Brain microvascular endothelial cell (primary cell): Measurements from ENCODE around the gene CR2.
"Not testable (repeated sequence)": the region's sequence is repeated elsewhere in the genome, so short reads cannot be mapped to it uniquely, and the experiment has no call there.

Source experiments
- DNase-seq: peaks from one replicate; pipeline ENCODE4 v3.0.0-alpha.2; 2020
- H3K27ac ChIP-seq: fragments of 250-450 bp; sonication (Bioruptor Pico); 2 replicates; pipeline ENCODE4 v1.5.1; 2020; ENCODE audit warnings: mild to moderate bottlenecking, moderate library complexity
- H3K27me3 ChIP-seq: fragments of 250-450 bp; sonication (Bioruptor Pico); replicated peaks from 2 replicates; pipeline ENCODE4 v1.5.1; 2020; ENCODE audit warnings: mild to moderate bottlenecking
- H3K36me3 ChIP-seq: fragments of 250-450 bp; sonication (Bioruptor Pico); replicated peaks from 2 replicates; pipeline ENCODE4 v1.5.1; 2020; ENCODE audit warnings: mild to moderate bottlenecking
- H3K4me3 ChIP-seq: 2 replicates; pipeline ENCODE4 v1.5.1; 2011; ENCODE audit warnings: low read depth, mild to moderate bottlenecking, control low read depth, low read length, moderate library complexity
- in situ Hi-C: cut with HindIII; loops from 2 replicates; pipeline ENCODE4 v1.10.0; 2017; ENCODE audit warnings: low sequenced_read_pairs, low pct_ligation_motif_present
- TF ChIP-seq, protein P1 (sequence below): IDR thresholded peaks from 2 replicates; pipeline ENCODE4 v1.5.1; 2011; ENCODE audit warnings: low read depth, mild to moderate bottlenecking, moderate library complexity, low read length, control low read depth, inconsistent platforms; ENCODE audit errors: missing control alignments

CR2 gene

DNA sequence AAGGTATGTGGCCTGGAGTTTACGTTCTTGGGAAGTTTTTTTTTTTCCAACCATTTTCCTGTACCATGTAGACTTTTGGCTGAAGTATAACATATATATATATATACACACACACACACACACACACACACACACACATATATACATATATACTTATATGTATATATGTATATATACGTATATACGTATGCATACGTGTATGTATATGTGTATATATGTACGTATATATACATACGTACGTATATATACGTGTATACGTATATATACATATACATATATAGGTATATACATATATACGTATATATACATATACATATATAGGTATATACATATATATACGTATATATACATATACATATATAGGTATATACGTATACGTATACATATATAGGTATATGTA, 60.8 kb downstream of the CR2 start:
- DNase-seq, result no peak
- in situ Hi-C loops, result no loop called here
- no peaks in the 10 kb centered on the region for H3K27me3 ChIP-seq
- no peak overlapping the region for H3K27ac ChIP-seq
- no peaks in the 10 kb centered on the region for H3K36me3 ChIP-seq
- H3K4me3 ChIP-seq, result no peak overlapping the region
- TF ChIP-seq, protein P1, sequence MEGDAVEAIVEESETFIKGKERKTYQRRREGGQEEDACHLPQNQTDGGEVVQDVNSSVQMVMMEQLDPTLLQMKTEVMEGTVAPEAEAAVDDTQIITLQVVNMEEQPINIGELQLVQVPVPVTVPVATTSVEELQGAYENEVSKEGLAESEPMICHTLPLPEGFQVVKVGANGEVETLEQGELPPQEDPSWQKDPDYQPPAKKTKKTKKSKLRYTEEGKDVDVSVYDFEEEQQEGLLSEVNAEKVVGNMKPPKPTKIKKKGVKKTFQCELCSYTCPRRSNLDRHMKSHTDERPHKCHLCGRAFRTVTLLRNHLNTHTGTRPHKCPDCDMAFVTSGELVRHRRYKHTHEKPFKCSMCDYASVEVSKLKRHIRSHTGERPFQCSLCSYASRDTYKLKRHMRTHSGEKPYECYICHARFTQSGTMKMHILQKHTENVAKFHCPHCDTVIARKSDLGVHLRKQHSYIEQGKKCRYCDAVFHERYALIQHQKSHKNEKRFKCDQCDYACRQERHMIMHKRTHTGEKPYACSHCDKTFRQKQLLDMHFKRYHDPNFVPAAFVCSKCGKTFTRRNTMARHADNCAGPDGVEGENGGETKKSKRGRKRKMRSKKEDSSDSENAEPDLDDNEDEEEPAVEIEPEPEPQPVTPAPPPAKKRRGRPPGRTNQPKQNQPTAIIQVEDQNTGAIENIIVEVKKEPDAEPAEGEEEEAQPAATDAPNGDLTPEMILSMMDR, result no peak

DNA sequence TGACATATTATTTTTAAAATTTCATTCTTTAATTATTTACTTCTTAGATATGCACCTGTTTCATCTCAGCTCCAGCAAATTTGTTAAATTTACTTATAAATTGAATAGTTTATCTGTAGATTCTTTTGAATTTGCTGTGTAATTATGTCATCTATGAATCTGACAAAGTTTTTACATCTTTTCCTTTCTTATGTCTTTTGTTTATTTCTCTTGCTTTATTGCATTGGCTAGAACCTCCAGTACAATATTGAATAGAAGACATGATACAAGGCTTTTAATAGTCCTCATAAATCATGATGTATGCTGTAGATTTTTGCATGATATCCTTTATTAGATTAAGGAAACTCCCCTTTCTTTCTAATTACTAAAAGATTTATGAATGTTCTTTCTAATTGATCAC, 62.6 kb downstream of the CR2 start:
- Histone ChIP-seq H3K4me3 (no peak overlapping the region), H3K27ac (no peak overlapping the region), H3K27me3 (no peaks in the 10 kb centered on the region), H3K36me3 (no peaks in the 10 kb centered on the region)
- TF ChIP-seq, protein P1, result no peak
- in situ Hi-C loops, result no loop called here
- no peak for DNase-seq

GRCh38 chr1:207518608-207519236, 64.6 kb downstream of the CR2 start:
- H3K27ac ChIP-seq, result no peak overlapping the region
- in situ Hi-C loops, result no loop called here
- no peak for DNase-seq
- no peak overlapping the region for H3K4me3 ChIP-seq
- TF ChIP-seq, protein P1, result no peak
- no peaks in the 10 kb centered on the region for H3K36me3 ChIP-seq
- no peaks in the 10 kb centered on the region for H3K27me3 ChIP-seq

DNA sequence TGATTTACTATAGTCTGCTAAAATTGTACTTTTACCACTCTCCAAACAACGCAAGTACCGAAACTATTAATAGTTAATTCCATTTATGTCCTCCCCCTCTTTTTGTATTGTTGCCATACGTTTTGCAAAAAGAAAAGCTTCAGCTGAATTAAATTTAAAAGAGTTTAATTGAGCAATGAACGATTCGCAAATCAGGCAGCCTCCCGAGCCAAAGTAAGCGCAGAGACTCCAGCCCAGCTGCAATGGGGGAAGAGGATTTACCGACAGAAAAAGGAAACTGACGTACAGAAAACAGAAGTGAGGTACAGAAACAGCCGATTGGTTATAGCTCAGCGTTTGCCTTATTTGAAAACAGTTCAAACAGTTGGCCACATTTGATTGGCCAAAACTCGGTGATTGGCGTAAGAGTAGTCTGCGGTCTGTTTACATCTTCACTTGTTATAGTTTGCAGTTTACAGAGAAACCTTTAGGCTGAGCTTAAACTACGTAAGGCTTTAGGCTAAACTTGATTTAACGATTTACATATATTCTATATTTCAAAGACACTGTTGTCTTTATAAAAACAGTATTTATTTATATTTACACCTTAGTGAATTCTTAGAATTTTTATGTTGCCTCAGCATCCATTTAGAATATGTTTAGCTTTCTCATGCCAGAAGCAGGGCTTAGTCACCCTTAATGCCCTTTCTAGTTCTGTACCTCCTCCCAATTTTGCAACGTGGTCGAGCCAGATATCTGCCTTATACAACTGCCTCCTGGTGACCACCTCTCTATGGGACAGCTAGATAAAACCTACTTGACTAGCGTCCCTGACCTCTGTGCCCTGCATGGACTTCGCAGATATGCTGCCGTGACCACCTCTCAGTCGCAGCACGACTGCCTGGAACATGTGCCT, 65.6 kb downstream of the CR2 start:
- Histone ChIP-seq H3K27ac (no peak overlapping the region), H3K27me3 (no peaks in the 10 kb centered on the region), H3K4me3 (no peak overlapping the region), H3K36me3 (no peaks in the 10 kb centered on the region)
- in situ Hi-C loops, result no loop called here
- TF ChIP-seq, protein P1, result no peak
- DNase-seq, result no peak

DNA sequence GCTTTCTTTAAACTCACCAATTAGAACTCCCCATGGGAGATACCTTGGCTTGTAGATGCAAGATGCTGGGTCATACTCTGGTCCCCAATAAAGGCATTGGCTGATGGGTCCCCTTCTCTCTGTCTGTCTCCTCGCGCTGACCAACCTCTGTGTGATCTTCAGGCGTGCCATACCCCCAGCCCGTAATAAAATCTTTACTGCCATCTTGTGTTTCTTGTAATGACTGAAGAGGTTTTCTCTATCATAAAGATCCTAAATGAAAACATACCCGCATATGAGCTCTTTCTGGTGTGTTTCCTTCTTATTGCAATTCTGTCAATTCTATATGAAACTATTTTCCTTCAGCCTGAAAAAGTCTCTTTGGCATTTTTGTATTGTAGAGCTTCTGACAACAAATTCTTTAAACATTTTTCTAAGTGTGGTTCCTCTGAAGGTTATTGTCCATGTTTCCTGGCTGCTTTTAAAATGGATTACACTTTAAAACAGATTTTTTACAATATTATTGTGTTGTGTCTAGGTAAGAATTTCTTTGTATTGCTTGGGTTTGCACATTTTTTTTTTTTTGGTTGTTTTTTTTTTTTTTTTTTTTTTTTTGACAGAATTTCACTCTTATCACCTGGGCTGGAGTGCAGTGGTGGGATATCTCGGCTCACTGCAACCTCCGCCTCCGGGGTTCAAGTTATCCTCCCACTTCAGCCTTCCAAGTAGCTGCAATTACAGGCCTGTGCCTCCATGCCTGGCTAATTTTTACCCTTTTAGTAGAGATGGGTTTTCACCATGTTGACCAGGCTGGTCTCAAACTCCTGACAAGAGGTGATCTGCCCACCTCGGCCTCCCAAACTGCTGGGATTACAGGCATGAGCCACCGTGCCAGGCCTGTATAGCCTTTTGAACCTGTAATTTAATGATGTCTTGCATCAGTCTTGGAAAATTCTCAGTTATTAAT, 66.5 kb downstream of the CR2 start:
- H3K27me3 ChIP-seq, in situ Hi-C loops, H3K4me3 ChIP-seq, H3K27ac ChIP-seq, DNase-seq, H3K36me3 ChIP-seq: not testable (repeated sequence)

DNA sequence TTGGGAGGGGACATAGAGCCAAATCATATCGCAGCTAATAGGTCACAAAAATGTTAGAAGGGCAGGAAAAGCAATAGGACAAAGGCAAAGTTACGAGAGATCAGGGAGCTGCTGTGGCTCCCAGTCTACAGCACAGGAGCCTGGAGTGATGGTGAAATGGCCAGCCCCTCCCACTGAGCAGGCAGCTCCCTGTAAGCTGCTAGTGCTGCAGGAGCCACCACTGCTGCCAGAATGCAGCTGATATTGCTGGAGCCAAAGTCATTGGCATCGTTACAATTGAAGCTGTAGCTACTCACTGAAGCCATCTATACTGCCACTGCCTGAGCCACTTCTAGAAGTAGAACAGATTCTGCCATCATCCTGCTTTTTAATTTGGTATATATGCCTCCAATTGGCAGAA, 71.1 kb downstream of the CR2 start:
- DNase-seq, H3K27me3 ChIP-seq, H3K27ac ChIP-seq, in situ Hi-C loops, H3K36me3 ChIP-seq, H3K4me3 ChIP-seq: not testable (repeated sequence)

- DNase-seq, in situ Hi-C loops, H3K4me3 ChIP-seq, H3K36me3 ChIP-seq, H3K27me3 ChIP-seq, H3K27ac ChIP-seq: not testable (repeated sequence)
Measured at GRCh38 chr1:207528401-207528800, 74.3 kb downstream of the CR2 start.

- DNase-seq, H3K4me3 ChIP-seq, H3K27ac ChIP-seq, in situ Hi-C loops, H3K27me3 ChIP-seq, H3K36me3 ChIP-seq: not testable (repeated sequence)
Measured at GRCh38 chr1:207536263-207536662, 82.1 kb downstream of the CR2 start.
